Renal cortical epithelial cell (primary cell): ENCODE results near the gene SORBS2. TPM values are rescaled to one million over a fixed set of nuclear protein-coding genes. Genes with fewer than 3 reads are reported as not detected.
A peak's percentile ranks its signal among the peaks of the same experiment; 100 is the strongest.

Experiments
- DNase-seq: peaks from one replicate; pipeline ENCODE4 v3.0.0-alpha.2; 2011; ENCODE audit warnings: low read depth
- total RNA-seq: library from RNA; depleted of rRNA; stranded (reverse); fragments of >200 nt; gene quantifications from 2 replicates; pipeline ENCODE4 v1.2.3, GENCODE V29; 2014

SORBS2 gene
- total RNA-seq, 1 donor from 2014 or later, result 45.1 TPM

GRCh38 chr4:185590982-185591381 lies 221.0 kb downstream of the SORBS2 start:
- no peak for DNase-seq

DNA sequence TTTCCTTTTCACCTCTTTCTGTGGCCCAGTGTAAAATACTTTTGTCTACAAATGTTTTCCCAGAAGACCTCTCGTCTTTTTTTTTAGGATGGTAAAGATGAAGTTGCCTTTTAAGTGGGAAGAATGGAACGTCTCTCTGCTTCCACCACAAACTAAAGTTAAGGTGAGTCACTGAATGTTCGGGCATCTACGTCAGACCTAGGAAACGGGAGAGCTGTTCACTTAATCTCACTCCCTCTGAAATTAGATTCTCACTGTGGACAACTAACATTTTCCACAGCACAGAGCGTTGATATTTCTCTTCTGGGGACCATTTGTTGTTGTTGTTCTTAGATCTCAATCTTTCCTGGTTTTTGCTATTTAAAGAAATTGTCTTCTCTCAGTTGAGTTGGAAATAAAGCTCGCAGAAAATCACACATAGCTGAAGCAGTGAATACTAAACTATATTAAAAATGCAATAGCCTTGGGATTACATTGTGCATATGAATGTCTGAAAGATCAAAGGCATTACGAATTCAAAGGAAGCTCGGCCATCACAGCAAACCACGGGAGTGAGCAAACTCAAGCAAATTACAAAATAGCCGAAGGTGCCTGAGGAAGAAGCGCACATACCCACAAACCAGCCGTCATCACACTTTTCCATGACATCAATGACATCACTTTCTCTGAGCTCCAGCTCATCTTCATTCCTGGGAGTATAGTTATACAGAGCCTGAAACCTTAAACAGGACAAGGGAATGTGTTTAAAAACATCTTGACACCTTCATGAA lies 222.7 kb downstream of the SORBS2 start:
- no peak for DNase-seq

- no peak for DNase-seq
Observed at GRCh38 chr4:185587427-185588161, 224.4 kb downstream of the SORBS2 start.

DNA sequence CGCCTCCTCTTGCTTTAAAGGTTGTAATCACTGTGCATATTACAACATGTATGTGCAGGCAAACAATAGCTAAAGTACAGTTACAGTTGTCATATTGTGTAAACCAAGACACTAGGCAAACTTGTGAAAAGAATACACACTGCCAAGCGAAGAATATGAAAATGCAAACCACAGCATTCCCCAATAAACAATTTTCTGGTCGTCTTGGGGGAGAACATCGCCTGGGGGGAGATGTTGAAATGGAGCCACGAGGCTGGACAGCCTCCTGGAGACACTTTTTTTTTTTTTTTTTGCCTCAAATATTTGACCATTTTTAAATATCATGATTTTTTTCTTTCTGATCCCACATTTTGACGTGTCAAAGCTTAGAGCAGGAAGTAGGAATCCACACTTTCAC lies 225.0 kb downstream of the SORBS2 start:
- no peak for DNase-seq

DNA sequence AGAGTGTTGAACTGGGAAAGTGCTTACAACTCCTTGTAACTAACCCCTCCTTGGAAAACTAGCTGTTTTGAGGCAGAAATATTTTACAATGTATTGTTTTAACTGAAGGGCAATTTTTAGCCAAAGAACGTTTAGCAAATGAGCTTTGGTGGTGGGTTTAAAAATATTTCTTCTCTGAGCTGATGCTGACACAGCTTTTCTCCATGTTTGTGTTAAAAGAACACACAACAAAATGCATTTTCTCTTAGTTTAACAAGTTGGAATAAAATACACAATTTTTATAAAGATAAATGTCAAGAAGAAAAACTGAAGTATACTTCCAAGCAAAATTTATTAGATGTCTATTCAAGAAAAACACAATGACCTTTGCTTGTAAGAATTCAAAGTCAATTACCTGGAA lies 226.8 kb downstream of the SORBS2 start:
- no peak for DNase-seq

DNA sequence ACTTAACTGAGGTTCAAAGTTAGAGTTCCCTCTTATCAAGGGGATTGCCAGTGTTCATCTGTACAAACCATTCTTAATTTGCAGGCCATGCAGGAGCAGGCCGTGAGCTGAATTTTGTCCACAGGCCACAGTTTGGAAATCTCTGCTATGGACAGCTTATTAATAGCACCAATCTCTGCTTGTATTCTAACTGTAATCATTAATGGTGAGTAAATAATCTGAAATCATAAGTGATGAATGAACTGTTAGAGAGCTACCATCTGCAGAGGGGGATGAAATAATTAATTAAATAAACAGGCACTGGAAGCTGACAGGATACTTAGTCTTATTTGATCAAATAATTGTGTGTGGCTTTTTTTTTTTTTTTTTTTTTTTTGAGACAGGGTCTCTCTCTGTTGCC lies 228.2 kb downstream of the SORBS2 start:
- DNase-seq, result no peak

DNA sequence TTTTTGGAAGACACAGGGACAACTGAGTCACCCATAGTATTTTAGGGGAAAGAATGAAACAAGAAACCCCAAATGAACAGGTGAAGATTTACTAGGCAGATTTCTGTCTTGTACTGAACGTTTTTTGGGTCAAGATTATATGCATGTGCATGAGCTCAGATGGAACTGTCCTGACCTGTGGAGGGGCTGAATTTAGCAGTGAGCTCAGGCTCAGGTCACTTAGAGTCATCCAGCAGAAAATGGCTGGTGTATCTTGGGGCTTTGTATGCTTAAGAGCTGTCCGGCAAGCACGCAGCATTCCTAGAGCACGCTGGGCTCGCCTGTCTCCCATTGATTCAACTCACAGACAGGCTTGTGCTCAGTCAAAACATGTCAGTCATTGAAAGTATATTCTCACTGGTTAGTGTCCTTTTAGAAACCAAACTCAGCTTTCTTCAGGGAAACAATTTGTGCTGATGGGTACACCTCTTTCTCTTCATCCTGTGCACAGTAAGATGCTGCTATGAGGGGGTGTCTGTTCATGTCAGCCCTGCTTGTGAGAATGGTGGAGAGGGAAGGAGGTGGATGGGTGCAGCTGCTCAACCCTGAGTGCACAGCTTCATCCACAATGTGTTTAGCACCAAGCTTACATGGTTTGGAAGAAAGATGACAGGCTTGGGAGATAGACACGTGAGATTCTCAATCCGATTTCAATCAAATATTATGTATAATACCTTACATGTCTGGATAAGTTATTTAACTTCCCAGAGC lies 229.2 kb downstream of the SORBS2 start:
- DNase-seq, result no peak

DNA sequence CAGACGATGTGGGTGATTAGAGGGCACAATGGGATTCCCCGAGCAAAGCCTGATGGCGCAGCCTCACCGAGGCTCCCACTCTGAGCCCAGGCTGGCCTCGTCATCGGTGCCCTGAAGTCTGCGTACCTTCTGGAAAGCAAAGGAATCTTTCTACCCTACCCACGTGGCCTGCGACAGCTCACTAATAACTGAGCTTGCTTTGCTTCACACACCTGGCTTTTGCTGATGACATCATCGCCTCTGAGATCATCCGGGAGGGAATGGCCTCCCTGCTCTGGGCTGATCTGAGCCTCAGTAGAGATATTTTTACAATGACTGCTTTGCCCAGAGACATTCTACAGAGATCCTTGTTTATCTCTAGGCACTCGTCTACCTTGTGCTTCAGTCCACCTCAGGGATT lies 231.3 kb downstream of the SORBS2 start:
- no peak for DNase-seq

DNA sequence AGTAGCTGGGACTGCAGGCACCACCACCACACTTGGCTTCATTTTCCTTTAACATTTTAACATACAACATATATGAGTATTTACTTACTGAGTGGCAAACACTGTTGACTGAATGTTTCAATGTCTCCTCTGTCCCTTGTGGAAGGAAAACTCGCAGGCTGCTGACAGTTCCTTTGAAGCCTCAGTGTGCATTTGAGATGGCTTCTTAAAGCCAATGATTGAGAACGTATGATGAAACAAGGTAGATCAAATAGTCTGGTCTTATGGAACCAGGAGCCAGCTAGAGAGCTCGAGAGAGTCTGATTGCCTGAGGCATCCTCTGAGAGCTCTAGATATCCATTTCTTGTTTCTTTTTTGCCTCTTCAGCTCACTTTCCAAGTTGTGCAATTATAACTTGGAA lies 233.7 kb downstream of the SORBS2 start:
- no peak for DNase-seq

GRCh38 chr4:185576962-185577950 lies 234.7 kb downstream of the SORBS2 start:
- DNase-seq, result no peak

DNA sequence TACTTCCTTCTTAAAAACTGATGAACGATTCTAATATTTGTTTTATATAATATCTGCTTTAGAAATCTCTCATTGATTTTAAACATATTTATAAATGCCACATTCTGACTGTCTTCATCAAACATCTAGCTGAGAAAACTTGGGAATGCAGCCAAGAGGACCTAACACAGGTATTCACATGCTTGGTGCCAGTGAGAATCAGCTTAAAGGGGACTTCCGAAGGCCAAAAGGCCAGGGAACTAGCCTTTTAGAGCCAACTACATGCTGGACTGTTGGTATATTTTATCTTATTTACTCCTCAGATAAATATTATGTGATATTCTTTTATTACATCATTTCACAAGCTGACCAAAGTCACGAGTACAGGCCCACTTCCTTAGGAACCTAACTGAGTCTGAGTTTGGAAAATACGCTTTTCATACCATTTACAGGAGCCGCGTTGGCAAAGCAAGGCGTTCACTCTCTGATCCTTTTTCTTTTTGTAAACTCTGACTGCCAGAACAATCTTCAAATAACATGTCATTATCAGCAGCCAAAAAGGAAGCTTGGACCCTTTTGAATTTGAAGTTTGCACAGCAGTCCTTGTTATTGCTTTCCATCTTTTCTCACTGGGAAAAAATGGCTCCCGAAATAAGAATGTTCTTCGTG lies 235.6 kb downstream of the SORBS2 start:
- DNase-seq, result no peak

GRCh38 chr4:185573651-185574199 lies 238.3 kb downstream of the SORBS2 start:
- DNase-seq, result peak; percentile 68

DNA sequence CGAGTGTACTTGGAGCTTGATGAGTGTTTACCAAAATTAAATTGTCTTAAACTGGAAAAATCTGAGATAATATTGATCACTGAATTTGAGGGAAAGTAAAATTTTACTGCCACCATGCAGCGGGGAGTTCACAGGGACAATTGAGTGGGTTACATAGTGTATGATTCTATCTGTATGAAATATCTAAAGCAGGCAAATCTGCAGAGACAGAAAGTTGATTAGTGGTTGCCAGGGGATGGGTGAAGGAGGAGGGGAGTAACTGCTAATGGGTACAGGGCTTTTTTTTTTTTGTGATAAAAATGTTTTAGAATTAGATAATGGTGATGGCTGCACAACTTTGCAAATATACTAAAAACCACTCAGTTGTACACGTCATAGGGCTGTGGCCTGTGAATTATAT lies 241.3 kb downstream of the SORBS2 start:
- no peak for DNase-seq

DNA sequence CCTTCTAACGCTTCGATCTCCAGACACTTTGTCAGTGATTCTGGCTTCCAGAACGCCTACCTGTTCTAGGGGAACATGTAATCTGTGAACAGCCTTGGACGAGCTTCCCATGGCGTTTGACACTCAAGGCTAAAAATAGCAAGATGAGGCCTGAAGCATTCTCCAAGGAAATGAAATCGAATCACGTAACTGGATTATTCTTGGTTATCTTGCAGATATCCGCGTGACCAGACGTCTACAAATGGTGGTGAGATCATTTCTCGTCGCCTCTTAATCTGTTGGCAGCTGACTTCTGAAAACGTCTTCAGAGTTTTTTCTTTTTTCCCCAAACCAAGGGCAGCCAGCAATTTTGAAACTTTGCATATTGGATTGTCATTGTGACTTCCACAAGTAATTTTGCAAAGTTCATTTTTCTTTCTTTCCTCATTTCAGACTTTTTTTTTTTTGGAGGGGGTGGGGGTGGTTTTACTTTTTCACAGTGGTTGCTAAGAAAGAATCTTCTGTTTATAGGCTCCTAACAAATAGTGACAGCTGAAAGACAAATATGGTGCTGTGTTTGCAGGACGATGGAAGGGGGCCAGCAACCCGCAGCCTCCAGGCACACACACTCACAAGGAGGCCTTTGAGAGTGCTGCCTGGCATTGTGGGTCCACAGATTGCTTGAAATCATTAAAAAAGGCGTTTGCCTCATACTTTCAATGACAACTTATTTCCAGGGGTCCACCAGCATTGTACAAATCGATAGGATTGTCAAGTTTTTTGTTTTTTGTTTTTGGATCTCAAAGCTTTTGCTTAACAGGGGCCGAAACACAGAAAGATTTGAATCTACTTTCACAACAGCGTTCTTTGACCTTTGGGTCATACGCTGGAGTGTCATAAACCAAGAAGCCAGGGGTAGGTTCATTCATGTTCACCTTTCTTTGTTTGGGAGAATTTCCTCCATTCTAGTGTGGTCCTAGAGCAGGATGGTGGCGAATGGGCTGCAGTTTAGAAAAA lies 244.3 kb downstream of the SORBS2 start:
- no peak for DNase-seq

DNA sequence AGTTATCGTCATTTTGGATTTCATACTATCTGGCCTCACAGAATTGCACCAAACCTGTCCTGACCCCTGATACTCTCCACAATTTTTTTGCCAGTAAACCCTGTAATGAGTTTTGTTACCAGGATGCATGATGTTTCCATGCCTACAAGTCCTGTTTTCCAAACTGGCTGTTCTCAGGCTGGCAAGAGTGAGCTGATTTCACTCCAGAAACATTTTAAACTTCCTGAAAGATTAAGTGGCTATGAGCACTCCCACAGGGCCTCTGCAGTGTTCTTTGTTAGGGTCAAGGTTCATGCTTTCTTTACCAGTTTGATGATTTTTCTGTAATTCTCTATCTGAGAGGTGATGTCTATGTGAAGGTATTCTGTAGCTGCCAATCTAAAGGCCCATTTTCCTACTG lies 245.0 kb downstream of the SORBS2 start:
- peak; percentile 92 for DNase-seq

- DNase-seq, result no peak
Observed at GRCh38 chr4:185566425-185566824, 245.6 kb downstream of the SORBS2 start.

DNA sequence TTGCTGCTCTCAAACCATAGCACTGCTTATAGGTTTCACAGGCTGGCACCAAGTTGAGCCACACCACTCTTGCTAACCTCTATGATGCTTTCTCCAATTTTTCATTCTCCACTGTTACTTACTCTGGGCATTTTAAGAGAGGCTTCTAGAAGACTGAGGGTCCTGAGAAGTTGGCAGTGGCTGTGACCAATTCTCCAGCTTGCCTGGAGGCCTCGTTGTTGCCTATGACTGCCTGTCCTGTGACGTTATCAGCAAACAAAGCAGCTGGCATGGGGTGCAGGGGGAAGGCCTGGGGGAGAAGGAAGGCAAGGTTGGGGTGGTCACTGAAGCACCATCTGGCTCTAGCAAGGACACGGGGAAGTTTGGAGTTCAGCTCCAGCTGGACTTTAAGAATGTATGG lies 246.3 kb downstream of the SORBS2 start:
- DNase-seq, result no peak

- DNase-seq, result no peak
Observed at GRCh38 chr4:185564349-185564748, 247.6 kb downstream of the SORBS2 start.

- no peak for DNase-seq
Observed at GRCh38 chr4:185562531-185562930, 249.5 kb downstream of the SORBS2 start.
